ENCODE data around the gene RTN4R.

Gene RTN4R

DNA sequence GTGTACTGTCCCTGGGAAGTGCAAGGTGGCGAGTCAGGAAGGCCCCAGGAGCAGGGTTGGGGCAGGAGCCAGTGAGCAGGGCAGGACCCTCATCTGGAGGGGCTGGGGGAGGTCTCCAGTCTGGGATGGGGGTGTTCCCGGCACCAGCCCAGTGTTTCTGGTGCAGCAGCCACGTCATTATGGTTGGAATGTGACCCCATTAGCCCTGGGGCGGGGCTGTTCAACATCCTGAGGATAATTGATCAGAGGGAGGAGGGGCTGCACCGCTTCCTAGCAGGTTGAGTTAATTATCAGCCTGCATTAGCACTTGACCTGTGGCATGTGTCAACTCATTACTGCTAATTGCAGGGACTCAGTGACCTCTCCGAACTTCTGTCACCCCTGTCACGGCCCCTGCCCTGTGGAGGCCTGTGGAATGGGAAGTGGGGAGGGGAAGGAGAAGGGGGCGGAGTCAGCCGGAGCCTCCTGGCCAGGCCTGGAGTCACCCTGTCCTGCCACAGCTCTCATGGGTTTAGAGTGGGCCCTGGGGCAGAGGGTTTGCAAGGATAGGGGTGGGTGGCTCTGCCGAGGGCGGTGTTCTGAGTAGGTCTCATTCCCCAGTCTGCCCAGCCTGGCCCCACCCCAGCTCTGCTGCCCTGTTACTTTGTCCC is 64.4 kb downstream of the RTN4R start:
- no peak overlapping the region for H3K27ac ChIP-seq
- DNase-seq: peak in 1 of 2 donors; percentile 29
- no peaks in the 10 kb centered on the region for H3K9me3 ChIP-seq
- H3K27me3 ChIP-seq: peaks cover 0 to 28% of the 10 kb centered on the region in 2 donors
- intact Hi-C loops (cut with DNase I; ENCODE audit: low total_unique reads): no loop called here
- TF ChIP-seq, protein P1, sequence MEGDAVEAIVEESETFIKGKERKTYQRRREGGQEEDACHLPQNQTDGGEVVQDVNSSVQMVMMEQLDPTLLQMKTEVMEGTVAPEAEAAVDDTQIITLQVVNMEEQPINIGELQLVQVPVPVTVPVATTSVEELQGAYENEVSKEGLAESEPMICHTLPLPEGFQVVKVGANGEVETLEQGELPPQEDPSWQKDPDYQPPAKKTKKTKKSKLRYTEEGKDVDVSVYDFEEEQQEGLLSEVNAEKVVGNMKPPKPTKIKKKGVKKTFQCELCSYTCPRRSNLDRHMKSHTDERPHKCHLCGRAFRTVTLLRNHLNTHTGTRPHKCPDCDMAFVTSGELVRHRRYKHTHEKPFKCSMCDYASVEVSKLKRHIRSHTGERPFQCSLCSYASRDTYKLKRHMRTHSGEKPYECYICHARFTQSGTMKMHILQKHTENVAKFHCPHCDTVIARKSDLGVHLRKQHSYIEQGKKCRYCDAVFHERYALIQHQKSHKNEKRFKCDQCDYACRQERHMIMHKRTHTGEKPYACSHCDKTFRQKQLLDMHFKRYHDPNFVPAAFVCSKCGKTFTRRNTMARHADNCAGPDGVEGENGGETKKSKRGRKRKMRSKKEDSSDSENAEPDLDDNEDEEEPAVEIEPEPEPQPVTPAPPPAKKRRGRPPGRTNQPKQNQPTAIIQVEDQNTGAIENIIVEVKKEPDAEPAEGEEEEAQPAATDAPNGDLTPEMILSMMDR (IDR thresholded peaks at IDR 0.05): no peak
- peaks cover 0 to 45% (median 9%) of the 10 kb centered on the region in 4 donors for H3K4me1 ChIP-seq
- no peaks in the 10 kb centered on the region for H3K36me3 ChIP-seq
- H3K4me3 ChIP-seq: no peak overlapping the region

DNA sequence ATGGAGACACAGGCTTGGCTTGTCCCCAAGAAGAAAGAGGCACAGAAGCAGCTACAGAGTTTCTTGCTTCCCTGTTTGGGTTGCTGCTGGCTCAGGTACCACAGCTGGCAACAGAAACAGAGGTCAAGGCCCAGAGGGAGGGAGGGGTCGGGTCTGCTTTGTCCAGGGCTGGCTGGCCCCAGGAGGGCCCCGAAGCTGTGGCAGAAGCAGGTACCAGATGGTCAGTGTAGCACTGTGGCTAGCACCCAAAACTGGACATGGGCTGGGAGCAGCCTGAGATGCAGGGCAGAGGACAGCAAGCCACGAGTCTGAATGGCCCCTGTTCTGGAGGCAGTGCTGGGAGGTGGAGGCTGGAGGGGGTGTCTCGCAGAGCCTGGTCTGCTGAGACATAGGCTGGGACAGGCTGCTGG is 65.0 kb downstream of the RTN4R start:
- TF ChIP-seq, protein P1 (IDR thresholded peaks at IDR 0.05): no peak
- peaks cover 0 to 45% (median 9%) of the 10 kb centered on the region in 4 donors for H3K4me1 ChIP-seq
- no peak overlapping the region for H3K27ac ChIP-seq
- H3K36me3 ChIP-seq: no peaks in the 10 kb centered on the region
- H3K4me3 ChIP-seq: no peak overlapping the region
- DNase-seq: no peak
- H3K27me3 ChIP-seq: peaks cover 0 to 28% of the 10 kb centered on the region in 2 donors
- intact Hi-C loops (cut with DNase I; ENCODE audit: low total_unique reads): no loop called here
- no peaks in the 10 kb centered on the region for H3K9me3 ChIP-seq

DNA sequence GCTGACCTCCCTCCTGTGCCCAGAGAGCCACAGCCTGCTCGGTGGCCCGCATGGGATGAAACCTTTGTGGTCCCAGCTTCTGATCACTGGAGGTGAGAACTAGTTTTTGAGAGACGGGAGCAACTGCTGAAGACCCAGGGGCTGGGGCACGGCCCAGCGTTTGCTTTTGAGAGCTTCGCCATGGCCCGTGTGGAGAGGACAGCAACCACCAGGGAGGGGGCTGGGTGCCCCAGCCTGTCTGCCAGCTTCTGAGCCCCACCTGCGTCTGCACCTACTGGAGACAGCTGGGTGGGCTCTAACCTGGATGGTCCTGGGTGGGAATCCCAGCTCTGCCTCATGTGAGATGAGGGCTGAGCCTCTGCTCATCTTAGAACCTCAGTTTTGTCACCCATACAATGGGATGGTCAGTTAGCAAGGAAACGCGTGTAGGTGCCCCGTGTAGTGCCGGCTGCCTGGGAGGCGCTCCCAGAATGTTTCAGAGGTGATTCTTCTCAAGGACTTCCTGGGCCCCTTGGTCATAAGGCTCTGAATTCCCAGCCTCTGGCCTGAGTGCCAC is 66.2 kb downstream of the RTN4R start:
- no peaks in the 10 kb centered on the region for H3K36me3 ChIP-seq
- no peak overlapping the region for H3K4me3 ChIP-seq
- no peak overlapping the region for H3K27ac ChIP-seq
- intact Hi-C loops (cut with DNase I; ENCODE audit: low total_unique reads): no loop called here
- TF ChIP-seq, protein P1 (IDR thresholded peaks at IDR 0.05): no peak
- no peak for DNase-seq
- H3K27me3 ChIP-seq: peaks cover 0 to 28% of the 10 kb centered on the region in 2 donors
- H3K4me1 ChIP-seq: peaks cover 0 to 34% (median 9%) of the 10 kb centered on the region in 4 donors
- no peaks in the 10 kb centered on the region for H3K9me3 ChIP-seq

DNA sequence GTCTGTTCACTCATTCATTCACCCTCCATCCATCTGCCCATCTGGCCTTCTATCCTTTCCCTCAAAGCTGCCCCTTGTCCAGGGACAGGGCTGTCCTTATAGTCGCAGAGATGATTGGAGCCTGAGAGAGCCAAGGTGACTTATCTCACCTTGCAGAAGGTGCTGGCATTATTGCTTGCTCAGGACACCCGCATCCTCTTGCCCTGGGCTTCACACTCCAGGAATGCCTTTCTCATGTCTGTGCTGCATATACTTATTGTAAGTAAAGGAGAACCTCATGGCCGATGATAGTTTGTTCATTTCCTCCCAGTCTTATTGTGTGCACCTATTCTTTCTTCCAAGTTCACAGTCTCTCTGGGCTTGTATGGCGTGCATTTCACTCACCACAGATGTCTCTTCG is 68.2 kb downstream of the RTN4R start:
- Histone ChIP-seq H3K9me3 (no peaks in the 10 kb centered on the region), H3K27me3 (peaks cover 0 to 23% of the 10 kb centered on the region in 2 donors), H3K36me3 (no peaks in the 10 kb centered on the region), H3K27ac (no peak overlapping the region), H3K4me1 (peaks cover 0 to 24% (median 9%) of the 10 kb centered on the region in 4 donors), H3K4me3 (no peak overlapping the region)
- no peak for DNase-seq
- intact Hi-C loops (cut with DNase I; ENCODE audit: low total_unique reads): no loop called here
- TF ChIP-seq, protein P1 (IDR thresholded peaks at IDR 0.05): no peak

DNA sequence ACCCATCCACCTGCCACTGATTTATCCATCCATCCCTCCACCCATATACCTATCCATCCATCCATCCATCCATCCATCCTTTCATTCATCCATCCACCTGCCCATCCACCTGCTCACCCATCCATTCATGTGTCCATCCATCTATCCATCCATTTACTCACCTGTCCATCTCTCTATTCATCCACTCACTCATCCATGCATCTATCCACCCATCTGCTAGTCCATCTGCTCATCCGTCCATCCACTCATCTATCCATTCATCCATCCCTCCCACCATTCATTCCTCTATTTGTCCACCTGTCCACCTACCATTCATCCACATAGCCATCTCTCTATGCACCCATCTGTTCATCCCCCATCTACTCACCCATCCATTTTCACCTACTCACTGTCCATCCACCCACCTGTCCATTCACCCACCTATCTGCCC is 68.7 kb downstream of the RTN4R start:
- no peak for DNase-seq
- Histone ChIP-seq H3K27me3 (peaks cover 0 to 21% of the 10 kb centered on the region in 2 donors), H3K27ac (no peak overlapping the region), H3K9me3 (no peaks in the 10 kb centered on the region), H3K36me3 (no peaks in the 10 kb centered on the region), H3K4me3 (no peak overlapping the region), H3K4me1 (peaks cover 0 to 19% (median 9%) of the 10 kb centered on the region in 4 donors)
- intact Hi-C loops (cut with DNase I; ENCODE audit: low total_unique reads): no loop called here
- TF ChIP-seq, protein P1 (IDR thresholded peaks at IDR 0.05): no peak
